Nephron (organoid): ENCODE data around the gene KIF9.
"Not testable (repeated sequence)": the region's sequence is repeated elsewhere in the genome, so short reads cannot be mapped to it uniquely, and the experiment has no call there.

Experiments used
- H3K27ac Mint-ChIP-seq, 3 experiments: 2 replicates each; pipeline ENCODE4 v1.8.0; 2020; ENCODE audit warnings: mixed read lengths in 3 of 3, mild to moderate bottlenecking in 2 of 3, moderate library complexity in 1 of 3
- H3K27me3 Mint-ChIP-seq: 2 replicates; pipeline ENCODE4 v1.8.0; 2021; ENCODE audit warnings: low read depth, mild to moderate bottlenecking, moderate library complexity, mixed read lengths
- H3K36me3 Mint-ChIP-seq: 2 replicates; pipeline ENCODE4 v1.8.0; 2020; ENCODE audit warnings: low read depth, mixed read lengths
- H3K4me1 Mint-ChIP-seq: 2 replicates; pipeline ENCODE4 v1.8.0; 2020; ENCODE audit warnings: mixed read lengths
- H3K4me3 Mint-ChIP-seq, 3 experiments: 2 replicates each; pipeline ENCODE4 v1.8.0; 2020; ENCODE audit warnings: mild to moderate bottlenecking in 3 of 3, mixed read lengths in 3 of 3, moderate library complexity in 2 of 3
- H3K9me3 Mint-ChIP-seq: 2 replicates; pipeline ENCODE4 v1.8.0; 2020; ENCODE audit warnings: mixed read lengths
- TF ChIP-seq, protein P1 (sequence below), 3 experiments: fragments of 200-600 bp; sonication (generic); IDR thresholded peaks; one replicate each; pipeline ENCODE4 v1.5.0; 2021; ENCODE audit warnings: antibody characterized with exemption in 3 of 3; ENCODE audit not compliant: unreplicated experiment in 3 of 3

KIF9 gene, protein sequence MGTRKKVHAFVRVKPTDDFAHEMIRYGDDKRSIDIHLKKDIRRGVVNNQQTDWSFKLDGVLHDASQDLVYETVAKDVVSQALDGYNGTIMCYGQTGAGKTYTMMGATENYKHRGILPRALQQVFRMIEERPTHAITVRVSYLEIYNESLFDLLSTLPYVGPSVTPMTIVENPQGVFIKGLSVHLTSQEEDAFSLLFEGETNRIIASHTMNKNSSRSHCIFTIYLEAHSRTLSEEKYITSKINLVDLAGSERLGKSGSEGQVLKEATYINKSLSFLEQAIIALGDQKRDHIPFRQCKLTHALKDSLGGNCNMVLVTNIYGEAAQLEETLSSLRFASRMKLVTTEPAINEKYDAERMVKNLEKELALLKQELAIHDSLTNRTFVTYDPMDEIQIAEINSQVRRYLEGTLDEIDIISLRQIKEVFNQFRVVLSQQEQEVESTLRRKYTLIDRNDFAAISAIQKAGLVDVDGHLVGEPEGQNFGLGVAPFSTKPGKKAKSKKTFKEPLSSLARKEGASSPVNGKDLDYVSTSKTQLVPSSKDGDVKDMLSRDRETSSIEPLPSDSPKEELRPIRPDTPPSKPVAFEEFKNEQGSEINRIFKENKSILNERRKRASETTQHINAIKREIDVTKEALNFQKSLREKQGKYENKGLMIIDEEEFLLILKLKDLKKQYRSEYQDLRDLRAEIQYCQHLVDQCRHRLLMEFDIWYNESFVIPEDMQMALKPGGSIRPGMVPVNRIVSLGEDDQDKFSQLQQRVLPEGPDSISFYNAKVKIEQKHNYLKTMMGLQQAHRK

DNA sequence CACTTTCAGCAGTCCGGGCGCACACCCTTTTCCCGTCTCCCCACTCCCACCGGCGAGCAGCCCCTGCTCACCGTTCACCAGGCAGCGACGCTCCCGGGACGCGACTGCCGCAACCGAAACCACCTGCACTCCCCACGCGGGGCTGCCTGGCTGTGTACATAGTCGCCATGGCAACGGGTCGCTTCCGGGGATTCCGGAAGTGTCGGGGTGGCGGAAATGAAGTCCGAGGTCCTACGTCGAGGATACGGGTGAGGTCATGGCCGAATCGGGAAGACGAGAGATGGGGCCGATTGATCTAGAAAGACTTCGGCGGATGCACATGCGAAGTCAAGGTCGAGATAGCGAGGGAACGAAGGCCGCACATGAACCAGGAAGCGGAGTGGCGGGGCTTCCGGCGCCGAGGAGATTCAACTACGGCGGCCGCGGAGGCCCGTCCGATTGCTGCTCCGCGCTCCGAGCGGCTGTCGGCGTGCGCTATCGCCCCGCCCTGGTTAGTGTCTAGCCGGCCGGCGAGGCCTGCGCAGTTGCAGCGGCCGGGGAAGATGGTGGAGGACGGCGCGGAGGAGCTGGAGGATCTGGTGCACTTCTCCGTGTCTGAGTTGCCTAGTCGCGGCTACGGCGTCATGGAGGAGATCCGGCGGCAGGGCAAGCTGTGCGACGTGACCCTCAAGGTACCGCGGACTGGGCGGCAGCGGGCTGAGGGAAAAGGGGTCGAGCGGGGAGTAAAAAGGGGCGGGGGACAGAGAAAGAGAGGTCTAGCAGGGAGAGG, at the start of gene KIF9, which contains the start of gene KLHL18:
Gene KIF9 (minus strand): TSS at position 376 of the 769 bp plus-strand sequence. CDS start 5,425 bp downstream, outside the sequence.
Gene KLHL18 (plus strand): TSS at position 521 of the 769 bp plus-strand sequence. CDS start 22 bp downstream, at position 543.
- Mint-ChIP-seq H3K4me1 (peaks cover 17% of the 10 kb centered on the region), H3K27me3 (no peaks in the 10 kb centered on the region), H3K36me3 (peaks cover 6% of the 10 kb centered on the region), H3K4me3 (peak within 1 kb of the TSS; percentile 98 to 99 (median 99)), H3K9me3 (no peaks in the 10 kb centered on the region), H3K27ac (peak within 1 kb of the TSS; percentile 97 to 98 (median 97))
- TF ChIP-seq, protein P1, sequence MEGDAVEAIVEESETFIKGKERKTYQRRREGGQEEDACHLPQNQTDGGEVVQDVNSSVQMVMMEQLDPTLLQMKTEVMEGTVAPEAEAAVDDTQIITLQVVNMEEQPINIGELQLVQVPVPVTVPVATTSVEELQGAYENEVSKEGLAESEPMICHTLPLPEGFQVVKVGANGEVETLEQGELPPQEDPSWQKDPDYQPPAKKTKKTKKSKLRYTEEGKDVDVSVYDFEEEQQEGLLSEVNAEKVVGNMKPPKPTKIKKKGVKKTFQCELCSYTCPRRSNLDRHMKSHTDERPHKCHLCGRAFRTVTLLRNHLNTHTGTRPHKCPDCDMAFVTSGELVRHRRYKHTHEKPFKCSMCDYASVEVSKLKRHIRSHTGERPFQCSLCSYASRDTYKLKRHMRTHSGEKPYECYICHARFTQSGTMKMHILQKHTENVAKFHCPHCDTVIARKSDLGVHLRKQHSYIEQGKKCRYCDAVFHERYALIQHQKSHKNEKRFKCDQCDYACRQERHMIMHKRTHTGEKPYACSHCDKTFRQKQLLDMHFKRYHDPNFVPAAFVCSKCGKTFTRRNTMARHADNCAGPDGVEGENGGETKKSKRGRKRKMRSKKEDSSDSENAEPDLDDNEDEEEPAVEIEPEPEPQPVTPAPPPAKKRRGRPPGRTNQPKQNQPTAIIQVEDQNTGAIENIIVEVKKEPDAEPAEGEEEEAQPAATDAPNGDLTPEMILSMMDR (IDR thresholded peaks at IDR 0.05; ENCODE audit: unreplicated experiment in 3 of 3): no peak

DNA sequence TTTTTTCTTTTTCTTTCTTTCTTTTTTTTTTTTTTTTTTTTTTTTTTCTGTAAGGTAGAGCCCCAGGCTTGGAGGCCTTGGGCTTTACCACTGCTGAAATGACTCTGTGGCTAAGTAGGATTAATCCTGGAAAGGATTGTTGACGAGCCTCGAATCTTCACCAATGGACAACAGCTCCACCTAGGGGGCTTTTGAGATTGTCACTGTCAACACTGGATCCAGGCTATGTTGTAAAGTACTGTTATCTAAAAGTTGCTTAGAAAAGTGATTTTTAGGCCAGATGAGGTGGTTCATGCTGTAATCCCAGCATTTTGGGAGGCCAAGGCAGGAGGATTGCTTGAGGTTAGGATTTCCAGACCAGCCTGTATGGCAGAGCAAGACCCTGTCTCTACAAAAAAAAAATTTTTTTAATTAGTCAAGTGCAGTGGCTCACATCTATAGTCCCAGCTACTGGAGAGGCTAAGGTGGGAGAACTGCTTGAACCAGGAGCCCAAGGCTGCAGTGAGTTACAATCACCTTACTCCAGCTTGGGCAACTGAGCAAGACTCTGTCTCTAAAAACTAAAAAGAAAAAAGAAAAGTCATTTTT, 41.8 kb upstream of the KIF9 start:
- peaks cover 44% of the 10 kb centered on the region for H3K36me3 Mint-ChIP-seq
- no peak overlapping the region for H3K27ac Mint-ChIP-seq
- H3K9me3 Mint-ChIP-seq: no peaks in the 10 kb centered on the region
- H3K4me1 Mint-ChIP-seq: no peaks in the 10 kb centered on the region
- TF ChIP-seq, protein P1 (IDR thresholded peaks at IDR 0.05; ENCODE audit: unreplicated experiment in 3 of 3): peak; percentile 62 to 73 (median 63)
- H3K27me3 Mint-ChIP-seq: no peaks in the 10 kb centered on the region
- no peak overlapping the region for H3K4me3 Mint-ChIP-seq

DNA sequence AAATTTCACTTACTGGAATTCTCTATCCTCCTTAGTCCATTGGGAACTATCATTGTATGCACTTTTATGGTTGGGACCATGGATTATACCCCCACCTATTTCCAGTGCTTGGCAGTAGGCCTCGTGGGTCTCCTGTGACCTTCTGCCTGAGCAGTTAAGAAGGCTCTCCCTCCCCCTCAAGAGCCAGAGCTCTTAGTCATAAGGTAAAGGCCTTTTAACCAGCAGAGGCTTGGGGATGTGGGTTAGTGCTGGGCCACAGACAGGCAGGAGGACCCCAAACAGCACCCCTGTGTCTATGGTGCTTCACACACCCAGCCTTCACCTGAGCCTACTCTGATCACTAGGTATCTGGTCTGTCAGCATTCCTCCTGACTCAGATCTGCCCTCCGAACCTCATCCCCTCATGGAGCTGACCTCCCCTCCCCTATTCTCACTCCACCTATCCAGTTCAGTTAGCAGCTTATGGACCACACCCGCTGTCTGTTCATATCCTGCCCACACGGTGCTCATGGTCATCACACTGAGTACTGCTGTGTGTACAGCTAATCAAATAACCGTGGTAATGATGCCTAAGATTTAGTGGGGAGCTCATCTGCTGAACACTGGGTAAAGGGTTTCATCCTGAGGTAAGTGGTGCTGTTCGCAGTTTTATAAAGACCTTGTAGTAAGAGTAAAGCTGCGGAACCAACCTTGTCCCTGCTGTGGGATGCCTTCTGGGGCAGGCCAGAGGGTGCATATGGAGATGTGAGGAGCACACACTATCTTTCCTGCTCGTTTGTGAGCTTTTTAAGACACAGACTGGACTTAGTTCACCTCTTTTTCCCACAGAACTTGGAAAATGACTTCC, 41.1 kb upstream of the KIF9 start:
- Mint-ChIP-seq H3K36me3 (peaks cover 42% of the 10 kb centered on the region), H3K4me1 (no peaks in the 10 kb centered on the region), H3K4me3 (no peak overlapping the region), H3K27me3 (no peaks in the 10 kb centered on the region), H3K9me3 (no peaks in the 10 kb centered on the region), H3K27ac (no peak overlapping the region)
- TF ChIP-seq, protein P1 (IDR thresholded peaks at IDR 0.05; ENCODE audit: unreplicated experiment in 3 of 3): no peak

DNA sequence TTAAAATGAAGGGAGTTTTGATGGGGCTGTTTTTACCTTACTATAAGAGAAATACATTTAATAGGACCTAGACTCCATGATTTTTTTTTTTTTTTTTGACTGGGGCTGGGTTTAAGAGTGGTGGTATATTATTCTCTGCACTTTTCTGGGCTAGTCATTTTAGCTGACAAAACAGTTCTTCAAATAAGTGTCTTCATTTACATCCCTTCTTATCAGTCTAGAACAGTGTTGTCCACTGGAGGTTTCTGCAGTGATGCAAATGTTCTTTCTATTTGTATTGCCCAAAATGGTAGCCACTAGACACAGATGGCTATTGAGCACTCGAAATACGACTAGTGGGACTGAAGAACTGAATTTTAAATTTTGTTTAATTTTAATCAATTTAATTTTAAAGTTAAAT, 37.4 kb upstream of the KIF9 start:
- TF ChIP-seq, protein P1 (IDR thresholded peaks at IDR 0.05; ENCODE audit: unreplicated experiment in 3 of 3): no peak
- no peak overlapping the region for H3K27ac Mint-ChIP-seq
- peaks cover 34% of the 10 kb centered on the region for H3K36me3 Mint-ChIP-seq
- peaks cover 2% of the 10 kb centered on the region for H3K4me1 Mint-ChIP-seq
- no peaks in the 10 kb centered on the region for H3K27me3 Mint-ChIP-seq
- no peak overlapping the region for H3K4me3 Mint-ChIP-seq
- H3K9me3 Mint-ChIP-seq: no peaks in the 10 kb centered on the region

DNA sequence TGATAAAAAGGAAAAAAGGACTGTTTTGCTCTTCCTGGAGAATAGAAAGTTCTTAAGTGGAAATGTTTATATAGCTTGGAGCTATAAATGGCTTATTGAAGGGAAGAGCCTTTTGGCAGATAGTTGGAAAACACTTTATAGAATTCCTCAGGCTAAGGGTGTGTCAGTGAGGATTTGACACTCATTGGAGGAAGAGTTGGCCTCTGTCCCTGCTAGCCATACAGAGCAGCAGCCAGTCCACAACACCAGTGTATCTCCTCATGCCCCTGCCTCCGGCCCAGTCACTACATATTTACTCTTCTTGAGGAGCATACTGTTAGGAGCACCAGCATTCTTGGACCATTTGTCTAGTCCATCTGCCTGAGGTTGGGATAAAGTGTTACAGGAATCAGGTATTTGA, 36.3 kb upstream of the KIF9 start:
- Mint-ChIP-seq H3K36me3 (peaks cover 34% of the 10 kb centered on the region), H3K27ac (no peak overlapping the region), H3K27me3 (no peaks in the 10 kb centered on the region), H3K4me3 (no peak overlapping the region), H3K9me3 (no peaks in the 10 kb centered on the region), H3K4me1 (peaks cover 10% of the 10 kb centered on the region)
- TF ChIP-seq, protein P1 (IDR thresholded peaks at IDR 0.05; ENCODE audit: unreplicated experiment in 3 of 3): no peak

DNA sequence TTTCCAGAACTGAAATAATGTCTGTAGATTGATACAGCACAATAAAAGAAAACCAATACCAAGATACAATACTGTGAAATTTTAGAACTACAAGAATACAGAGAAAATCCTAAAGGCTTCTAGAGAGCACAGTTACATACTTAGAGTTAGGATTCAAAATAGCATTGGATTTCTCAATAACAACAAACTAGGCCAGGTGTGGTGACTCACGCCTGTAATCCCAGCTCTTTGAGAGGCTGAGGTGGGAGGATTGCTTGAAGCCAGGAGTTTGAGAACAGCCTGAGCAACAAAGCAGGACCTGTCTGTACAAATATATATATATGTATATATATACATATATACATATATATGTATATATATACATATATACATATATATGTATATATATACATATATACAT, 33.6 kb upstream of the KIF9 start:
- not testable (repeated sequence) for H3K4me3 Mint-ChIP-seq, H3K9me3 Mint-ChIP-seq, H3K27me3 Mint-ChIP-seq, H3K27ac Mint-ChIP-seq
- Mint-ChIP-seq H3K36me3 (peaks cover 15% of the 10 kb centered on the region), H3K4me1 (peaks cover 10% of the 10 kb centered on the region)
